Measurements from ENCODE around the gene CDKL1.
A peak's percentile ranks its signal among the peaks of the same experiment; 100 is the strongest.

Gene CDKL1

DNA sequence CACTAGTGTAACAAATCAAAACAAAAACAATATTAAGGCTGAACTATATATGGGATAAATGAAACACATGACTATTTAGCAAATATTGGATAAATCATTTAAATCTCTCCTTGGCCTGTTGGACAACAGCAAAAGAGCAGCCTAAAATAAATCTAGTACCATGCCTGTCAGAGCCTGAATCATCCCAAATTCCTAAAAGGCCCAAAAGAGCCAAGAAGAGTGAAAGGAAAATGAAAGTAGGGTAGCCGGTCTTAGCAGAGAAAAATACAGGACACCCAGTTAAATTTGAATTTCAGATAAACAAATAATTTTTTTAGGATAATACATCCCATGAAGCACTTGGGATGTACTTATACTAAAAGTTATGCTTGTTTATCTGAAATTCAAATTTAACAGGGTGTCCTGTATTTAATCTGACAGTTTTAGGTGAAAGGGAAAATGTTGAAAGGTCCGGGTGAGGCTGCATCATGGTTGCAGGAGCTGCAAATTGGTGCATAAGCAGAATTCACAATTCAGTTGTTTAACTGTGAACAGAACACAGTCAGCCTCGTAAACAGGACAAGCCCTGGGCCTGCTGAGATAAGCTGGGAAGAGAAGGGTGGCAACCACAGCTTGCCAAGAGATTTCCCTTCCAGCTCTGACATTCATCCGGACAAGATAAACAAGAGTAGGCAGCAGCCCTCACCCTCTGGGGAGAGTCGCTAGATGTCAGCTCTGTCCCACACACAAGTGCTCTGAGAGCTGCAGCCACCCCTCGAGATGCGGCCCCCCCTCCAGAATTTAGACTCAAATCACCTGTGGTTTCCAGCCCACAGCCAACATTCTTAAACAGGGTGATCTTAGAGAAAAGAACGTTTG is 54.2 kb downstream of the CDKL1 start:
- Histone ChIP-seq H3K4me3 (ENCODE audit: low read length) (no peak overlapping the region), H3K4me1 (ENCODE audit: control insufficient read depth, low read length) (no peaks in the 10 kb centered on the region), H3K27me3 (ENCODE audit: control insufficient read depth, low read length) (no peaks in the 10 kb centered on the region), H3K4me2 (ENCODE audit: low read length) (no peak overlapping the region), H3K27ac (ENCODE audit: low read depth, low read length) (no peak overlapping the region), H3F3A (ENCODE audit: control insufficient read depth, insufficient read depth) (no peaks in the 10 kb centered on the region), H3K9me2 (replicated peaks; ENCODE audit: control insufficient read depth, low read length) (no peaks in the 10 kb centered on the region), H3K79me2 (ENCODE audit: control insufficient read depth, low read length) (no peaks in the 10 kb centered on the region), H4K20me1 (ENCODE audit: control insufficient read depth, insufficient read depth, low read depth, low read length) (no peaks in the 10 kb centered on the region), H3K9me3 (ENCODE audit: control insufficient read depth, insufficient read depth, low read length) (no peaks in the 10 kb centered on the region), H3K36me3 (ENCODE audit: control insufficient read depth, low read length) (no peaks in the 10 kb centered on the region)
- TF ChIP-seq, protein P1, sequence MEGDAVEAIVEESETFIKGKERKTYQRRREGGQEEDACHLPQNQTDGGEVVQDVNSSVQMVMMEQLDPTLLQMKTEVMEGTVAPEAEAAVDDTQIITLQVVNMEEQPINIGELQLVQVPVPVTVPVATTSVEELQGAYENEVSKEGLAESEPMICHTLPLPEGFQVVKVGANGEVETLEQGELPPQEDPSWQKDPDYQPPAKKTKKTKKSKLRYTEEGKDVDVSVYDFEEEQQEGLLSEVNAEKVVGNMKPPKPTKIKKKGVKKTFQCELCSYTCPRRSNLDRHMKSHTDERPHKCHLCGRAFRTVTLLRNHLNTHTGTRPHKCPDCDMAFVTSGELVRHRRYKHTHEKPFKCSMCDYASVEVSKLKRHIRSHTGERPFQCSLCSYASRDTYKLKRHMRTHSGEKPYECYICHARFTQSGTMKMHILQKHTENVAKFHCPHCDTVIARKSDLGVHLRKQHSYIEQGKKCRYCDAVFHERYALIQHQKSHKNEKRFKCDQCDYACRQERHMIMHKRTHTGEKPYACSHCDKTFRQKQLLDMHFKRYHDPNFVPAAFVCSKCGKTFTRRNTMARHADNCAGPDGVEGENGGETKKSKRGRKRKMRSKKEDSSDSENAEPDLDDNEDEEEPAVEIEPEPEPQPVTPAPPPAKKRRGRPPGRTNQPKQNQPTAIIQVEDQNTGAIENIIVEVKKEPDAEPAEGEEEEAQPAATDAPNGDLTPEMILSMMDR (IDR thresholded peaks at IDR 0.05; ENCODE audit: low read depth, low read length, poor library complexity, severe bottlenecking): no peak
- no peak for TF ChIP-seq EZH2phosphoT487 (IDR thresholded peaks at IDR 0.05; ENCODE audit: borderline replicate concordance, low read length)

DNA sequence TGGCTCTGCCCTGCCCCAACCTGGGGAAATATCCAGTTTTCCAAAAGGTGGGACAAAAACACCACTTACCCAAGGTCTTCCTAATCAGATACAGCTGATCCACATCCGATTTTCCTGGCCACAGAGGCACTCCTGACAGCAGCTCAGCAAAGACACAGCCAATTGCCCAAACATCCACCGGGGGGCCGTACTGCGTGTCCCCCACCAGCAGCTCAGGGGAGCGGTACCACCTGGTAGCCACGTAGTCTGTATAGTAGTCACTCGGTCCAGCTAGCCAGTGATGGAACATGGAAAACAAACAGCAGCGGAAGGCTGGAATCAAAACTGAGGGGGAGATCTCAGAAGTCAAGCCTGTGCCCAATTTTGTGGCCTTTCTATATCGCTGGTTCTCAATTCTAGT is 55.7 kb downstream of the CDKL1 start:
- Histone ChIP-seq H3K4me3 (ENCODE audit: low read length) (no peak overlapping the region), H4K20me1 (ENCODE audit: control insufficient read depth, insufficient read depth, low read depth, low read length) (no peaks in the 10 kb centered on the region), H3K4me2 (ENCODE audit: low read length) (no peak overlapping the region), H3K27ac (ENCODE audit: low read depth, low read length) (no peak overlapping the region), H3F3A (ENCODE audit: control insufficient read depth, insufficient read depth) (no peaks in the 10 kb centered on the region), H3K36me3 (ENCODE audit: control insufficient read depth, low read length) (no peaks in the 10 kb centered on the region), H3K9me2 (replicated peaks; ENCODE audit: control insufficient read depth, low read length) (no peaks in the 10 kb centered on the region), H3K4me1 (ENCODE audit: control insufficient read depth, low read length) (peaks cover 6% of the 10 kb centered on the region), H3K27me3 (ENCODE audit: control insufficient read depth, low read length) (no peaks in the 10 kb centered on the region), H3K79me2 (ENCODE audit: control insufficient read depth, low read length) (no peaks in the 10 kb centered on the region), H3K9me3 (ENCODE audit: control insufficient read depth, insufficient read depth, low read length) (no peaks in the 10 kb centered on the region)
- TF ChIP-seq, protein P1 (IDR thresholded peaks at IDR 0.05; ENCODE audit: low read depth, low read length, poor library complexity, severe bottlenecking): peak; percentile 50
- no peak for TF ChIP-seq EZH2phosphoT487 (IDR thresholded peaks at IDR 0.05; ENCODE audit: borderline replicate concordance, low read length)

DNA sequence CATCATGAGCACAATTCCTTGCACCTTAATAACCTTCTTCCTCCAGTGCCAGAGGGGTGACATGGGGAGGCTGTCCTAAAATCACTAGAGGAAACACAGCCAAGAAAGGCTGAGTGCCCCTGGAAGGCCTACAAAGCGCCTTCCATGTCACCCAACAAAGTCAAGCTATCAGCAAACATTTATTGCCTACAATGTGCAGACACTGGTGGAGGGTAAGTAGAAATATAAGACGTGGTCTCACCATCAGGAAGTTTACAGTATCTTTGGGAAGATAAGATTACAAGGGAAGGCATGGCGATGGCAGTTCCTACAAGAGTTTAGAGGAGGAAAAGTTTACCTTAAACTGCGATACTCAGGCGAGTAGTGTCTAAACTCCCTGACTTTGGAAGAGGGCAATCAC is 56.6 kb downstream of the CDKL1 start:
- no peaks in the 10 kb centered on the region for H4K20me1 ChIP-seq (ENCODE audit: control insufficient read depth, insufficient read depth, low read depth, low read length)
- H3K79me2 ChIP-seq (ENCODE audit: control insufficient read depth, low read length): no peaks in the 10 kb centered on the region
- TF ChIP-seq EZH2phosphoT487 (IDR thresholded peaks at IDR 0.05; ENCODE audit: borderline replicate concordance, low read length): no peak
- TF ChIP-seq, protein P1 (IDR thresholded peaks at IDR 0.05; ENCODE audit: low read depth, low read length, poor library complexity, severe bottlenecking): no peak

More for the DNA sequence above, 56.6 kb downstream of the CDKL1 start:
- no peaks in the 10 kb centered on the region for H3K9me3 ChIP-seq (ENCODE audit: control insufficient read depth, insufficient read depth, low read length)
- no peak overlapping the region for H3K4me2 ChIP-seq (ENCODE audit: low read length)
- peaks cover 14% of the 10 kb centered on the region for H3K4me1 ChIP-seq (ENCODE audit: control insufficient read depth, low read length)
- no peak overlapping the region for H3K4me3 ChIP-seq (ENCODE audit: low read length)
- no peaks in the 10 kb centered on the region for H3K9me2 ChIP-seq (replicated peaks; ENCODE audit: control insufficient read depth, low read length)
- H3K27ac ChIP-seq (ENCODE audit: low read depth, low read length): no peak overlapping the region
- H3K27me3 ChIP-seq (ENCODE audit: control insufficient read depth, low read length): no peaks in the 10 kb centered on the region
- no peaks in the 10 kb centered on the region for H3F3A ChIP-seq (ENCODE audit: control insufficient read depth, insufficient read depth)
- H3K36me3 ChIP-seq (ENCODE audit: control insufficient read depth, low read length): no peaks in the 10 kb centered on the region
